Measurements from ENCODE around the gene CAPN7.

CAPN7 gene

DNA sequence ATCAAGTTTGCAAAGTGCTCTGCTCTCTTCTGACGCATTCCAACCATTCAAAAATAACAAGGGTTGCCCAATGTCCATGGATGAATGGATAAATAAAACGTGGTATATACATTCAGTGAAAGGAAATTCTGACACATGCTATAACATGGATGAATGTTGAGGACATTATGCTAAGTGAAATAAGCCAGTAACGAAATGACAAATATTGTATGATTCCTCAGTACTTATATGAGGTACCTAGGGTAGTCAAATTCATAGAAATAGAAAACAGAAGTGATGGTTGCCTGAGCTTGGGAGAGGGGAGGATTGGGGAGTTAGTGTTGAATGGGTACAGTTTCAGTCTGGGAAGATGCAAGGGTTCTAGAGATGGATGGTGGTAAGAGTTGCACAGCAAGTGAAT, 92.5 kb downstream of the CAPN7 start:
- DNase-seq (ENCODE audit: low read depth), result no peak

- no peak for DNase-seq (ENCODE audit: low read depth)
These were observed 93.0 kb downstream of the CAPN7 start for GRCh38 chr3:15299036-15299435.

GRCh38 chr3:15300323-15301078, 94.5 kb downstream of the CAPN7 start:
- DNase-seq (ENCODE audit: low read depth), result no peak

DNA sequence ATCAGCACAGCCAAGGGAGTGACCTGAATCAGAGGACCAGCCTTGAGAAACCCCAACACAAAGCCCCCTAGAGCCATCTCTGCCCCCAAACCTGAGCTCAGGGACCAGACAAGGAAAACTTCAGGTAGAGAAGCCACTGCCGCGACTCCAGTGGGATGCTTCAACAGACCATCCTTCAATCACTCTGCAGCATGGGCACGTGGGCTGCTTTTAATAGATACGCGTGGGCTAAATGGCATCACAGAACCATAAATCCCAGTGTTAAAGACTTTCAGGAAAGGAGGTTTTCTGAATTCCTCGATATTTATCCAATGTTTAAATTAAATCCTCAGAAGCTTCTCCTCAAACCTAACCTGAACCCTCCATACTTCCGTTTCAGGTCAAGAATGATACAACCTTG, 95.7 kb downstream of the CAPN7 start:
- DNase-seq (ENCODE audit: low read depth), result no peak
